ENCODE data around the gene DUSP8. TPM values are rescaled to one million over a fixed set of nuclear protein-coding genes. Genes with fewer than 3 reads are reported as not detected.

The DUSP8 gene
- total RNA-seq, 1 experiment from 2014 or later = 0.69 TPM

DNA sequence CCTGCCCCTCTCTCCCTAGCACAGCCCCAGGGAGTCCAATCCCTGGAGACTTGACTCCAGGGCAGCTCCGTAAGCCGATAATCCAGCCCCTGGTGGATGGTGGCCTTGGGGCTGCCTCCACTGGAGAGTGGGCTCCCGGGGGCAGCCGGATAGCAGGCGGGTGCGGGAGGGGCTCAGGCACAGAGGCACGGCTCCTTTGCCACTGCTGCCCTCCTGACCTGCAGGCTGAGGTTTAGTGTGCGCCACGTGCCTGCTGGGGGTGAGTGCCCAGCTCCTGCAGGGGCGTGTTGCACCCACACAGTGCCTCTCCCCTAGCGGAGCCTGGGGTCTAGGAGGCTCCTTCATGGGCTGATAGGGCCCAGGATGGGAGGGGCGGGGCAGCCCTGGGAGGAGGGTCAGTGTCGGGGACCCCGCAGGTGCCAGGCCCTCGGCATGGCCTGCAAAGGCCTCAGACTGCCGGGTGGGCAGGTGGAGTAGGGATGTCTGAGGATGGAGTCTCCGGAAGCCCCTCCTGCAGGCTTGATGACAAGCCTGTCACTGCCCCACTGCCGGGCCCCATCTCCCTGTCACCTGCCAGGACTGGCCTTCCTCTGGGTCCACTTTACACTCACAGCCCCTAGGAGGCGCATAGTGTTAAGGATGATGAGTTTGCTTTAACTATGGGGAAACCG lies 5.6 kb downstream of the DUSP8 start:
- no peak for DNase-seq (ENCODE audit: low read depth)

DNA sequence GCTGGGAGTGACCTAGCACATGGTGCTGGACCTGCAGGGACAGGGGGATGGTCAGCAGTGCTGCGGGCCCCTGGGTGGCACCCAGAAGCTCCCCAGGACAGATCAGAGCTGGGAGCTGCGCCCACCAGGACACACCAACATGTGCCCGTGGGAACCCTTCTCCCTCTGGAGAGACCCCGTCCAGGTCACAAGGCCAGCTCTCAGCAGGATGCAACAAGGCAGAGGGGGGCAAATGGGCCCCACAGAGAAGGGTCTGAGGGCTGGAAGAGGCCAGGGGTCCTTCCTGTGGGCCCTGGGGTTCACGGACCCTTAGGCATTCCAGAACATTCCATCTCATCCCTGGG lies 6.2 kb downstream of the DUSP8 start:
- DNase-seq (ENCODE audit: low read depth) = no peak

DNA sequence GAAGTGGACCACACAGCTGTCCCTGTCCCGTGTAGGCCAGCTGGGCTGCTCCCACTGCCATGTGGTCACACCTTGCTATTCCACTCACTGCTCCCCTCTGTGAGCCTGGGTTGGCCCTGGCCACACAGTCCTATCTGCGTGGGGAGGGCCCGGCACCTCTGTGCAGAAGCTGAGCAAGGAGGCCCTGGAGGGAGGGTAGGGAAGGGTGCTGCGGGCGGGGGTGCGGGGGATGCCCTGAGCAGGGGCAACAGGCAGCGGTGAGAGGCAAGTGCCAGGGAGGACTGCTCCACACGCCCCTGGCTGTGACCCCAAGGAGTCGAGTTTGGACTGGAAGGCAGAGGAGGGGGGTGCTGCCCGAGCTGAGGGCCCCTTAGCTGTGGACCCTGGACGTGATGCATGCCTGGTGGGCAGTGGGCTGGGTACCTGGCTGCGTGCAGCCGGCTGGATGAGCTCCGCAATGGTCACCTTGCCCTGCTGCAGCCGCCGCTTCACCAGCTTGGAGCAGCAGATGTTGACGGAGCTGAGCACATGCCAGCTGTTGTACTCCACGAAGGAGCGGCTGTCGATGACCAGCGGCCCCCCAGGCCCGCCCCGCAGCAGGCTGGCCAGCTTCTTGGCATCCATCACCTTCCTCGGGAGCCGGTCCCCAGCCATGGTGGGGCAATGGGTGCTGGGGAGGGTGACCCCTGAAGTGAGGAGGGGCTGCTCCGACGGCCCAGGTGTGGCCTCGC lies 6.7 kb downstream of the DUSP8 start:
- DNase-seq (ENCODE audit: low read depth) = no peak

DNA sequence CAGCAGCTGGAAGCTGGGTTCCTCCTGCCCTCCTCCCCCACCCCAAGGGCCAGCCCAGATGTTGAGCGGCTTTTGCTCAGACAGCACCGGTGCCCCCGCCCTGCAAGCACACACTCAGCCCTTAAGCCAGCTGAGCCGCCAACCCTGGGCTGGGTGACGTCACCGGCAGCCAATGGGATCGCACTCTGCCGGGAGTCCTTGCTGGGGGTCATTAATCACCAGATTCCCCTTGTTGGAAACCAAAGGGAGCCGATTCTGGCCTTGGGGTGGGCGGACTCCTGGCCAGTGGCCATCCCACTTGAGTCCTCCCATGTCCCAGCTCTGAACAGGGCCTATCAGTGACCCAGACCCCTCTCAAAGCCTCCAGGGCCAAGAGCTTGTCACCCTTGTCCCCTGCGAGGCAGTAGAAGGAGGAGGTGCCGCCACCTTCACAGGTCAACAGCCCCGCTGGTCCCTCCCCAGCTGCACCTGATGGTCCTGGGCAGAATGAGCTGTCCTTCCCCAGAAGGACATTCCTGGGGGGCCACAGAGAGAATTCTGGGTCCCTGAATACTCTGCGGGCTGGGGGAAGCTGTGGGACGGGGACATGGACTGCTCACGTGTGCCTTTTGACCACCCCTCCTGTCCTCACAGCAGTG lies 7.4 kb downstream of the DUSP8 start:
- peak; percentile 97 for DNase-seq (ENCODE audit: low read depth)

DNA sequence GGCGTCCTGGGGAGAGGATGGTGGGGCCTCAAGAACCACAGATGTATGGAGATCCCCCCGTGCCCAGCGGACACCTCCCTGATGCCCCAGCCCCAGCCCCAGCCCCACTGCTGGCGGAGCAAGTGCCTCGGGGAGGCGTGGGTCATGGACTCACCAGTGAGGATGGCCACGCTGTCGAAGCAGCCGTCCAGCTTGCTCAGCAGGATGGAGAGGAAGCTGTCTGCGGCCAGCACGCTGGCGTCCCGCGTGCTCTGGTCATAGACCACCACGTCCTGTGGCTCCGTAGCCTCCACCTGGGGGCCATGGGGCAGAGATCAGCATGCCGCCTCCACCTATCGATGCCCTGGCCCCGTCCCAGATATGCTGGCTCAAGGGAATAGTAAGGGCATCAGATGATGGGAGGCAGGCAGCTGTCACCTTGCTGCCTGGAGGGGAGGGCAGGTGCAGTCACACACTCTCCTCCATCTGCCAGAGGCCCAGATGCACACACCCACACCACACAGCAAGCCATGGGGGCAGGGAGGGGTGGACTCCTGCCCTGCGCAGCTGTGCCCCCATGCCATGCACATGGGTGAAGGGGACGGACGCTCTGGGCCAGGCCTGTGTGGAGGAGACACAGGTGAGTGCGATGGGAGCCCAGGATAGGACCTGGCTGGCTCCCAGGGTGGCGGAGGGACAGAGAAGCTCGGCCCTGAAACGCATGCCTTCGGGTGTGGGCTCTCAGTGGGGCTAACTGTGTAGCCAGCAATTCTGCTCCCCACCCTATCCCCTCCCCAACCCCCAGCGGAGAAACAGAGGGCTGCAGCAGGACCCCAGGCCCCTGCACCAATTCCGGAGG lies 8.2 kb downstream of the DUSP8 start:
- DNase-seq (ENCODE audit: low read depth) = no peak

DNA sequence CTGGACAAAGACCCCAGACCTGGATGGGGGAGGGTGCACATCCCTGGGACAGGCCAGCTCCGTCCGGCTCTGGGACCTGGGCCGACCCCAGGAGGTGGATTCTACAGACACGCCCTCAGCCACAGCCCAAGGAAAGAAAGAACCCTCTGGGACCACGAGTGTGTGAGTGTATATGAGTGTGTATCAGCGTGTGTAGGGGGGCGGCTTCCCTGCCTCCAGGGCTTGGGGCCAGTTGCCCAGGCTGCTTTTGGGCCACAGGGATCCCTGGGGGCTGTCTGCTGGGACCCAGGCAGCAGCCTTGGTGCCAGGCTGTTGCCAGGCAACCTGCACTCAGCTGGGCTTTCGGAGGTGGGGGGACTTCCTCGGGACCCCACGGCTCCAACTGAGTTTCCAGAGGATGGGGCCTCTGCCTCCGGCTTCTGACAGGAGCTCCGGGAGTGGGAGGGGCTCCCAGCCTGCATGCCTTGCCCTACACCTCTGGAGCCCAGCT lies 8.9 kb downstream of the DUSP8 start:
- no peak for DNase-seq (ENCODE audit: low read depth)

DNA sequence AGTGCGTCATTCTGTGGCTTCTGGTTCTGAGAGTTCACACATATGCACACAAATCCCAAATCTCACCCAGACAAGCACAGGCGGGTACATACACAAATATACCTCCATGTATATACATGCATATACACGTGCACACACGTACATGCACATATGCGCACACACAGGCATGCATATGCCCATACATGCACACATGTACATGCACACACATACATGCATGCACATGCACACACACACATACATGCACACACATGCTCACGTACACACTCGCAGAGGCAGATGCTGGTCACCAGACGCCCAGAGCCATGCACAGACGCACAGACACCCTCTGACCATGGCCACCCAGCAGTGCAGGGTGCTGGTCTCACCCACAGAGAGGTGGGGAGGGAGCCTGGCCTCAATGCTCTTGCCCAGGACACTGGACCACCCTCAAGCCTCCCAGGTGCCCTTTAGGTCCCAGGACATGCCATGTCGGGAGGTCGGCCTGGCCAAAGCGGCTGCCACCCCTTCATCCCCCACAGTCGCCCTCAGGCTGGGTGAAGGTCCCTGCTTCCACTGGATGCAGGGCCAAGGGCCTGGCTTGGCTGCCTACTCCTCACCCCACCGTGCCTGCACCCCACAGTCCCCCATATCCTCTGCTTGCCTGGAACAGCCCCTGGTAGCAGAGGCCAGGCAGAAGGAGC lies 9.5 kb downstream of the DUSP8 start:
- DNase-seq (ENCODE audit: low read depth) = no peak

DNA sequence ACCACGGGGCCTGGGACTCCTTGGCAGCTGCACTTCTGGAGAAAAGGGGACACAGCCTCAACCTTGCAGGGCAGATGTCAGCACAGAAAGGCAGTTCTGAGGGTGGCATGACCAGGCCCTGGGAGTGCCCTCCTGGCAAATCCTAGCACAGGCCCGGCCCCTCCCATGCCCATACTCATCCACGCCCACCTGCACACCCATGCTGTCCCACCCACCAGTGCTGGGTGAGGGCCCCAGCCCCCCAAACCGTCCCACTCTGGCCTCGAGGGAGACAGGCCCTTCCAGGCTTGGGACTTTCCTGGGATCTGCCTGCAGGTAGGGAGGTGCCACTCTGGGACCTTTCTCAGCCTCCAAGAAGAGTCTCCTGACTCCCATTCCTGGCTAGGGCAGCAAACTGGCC lies 10.1 kb downstream of the DUSP8 start:
- DNase-seq (ENCODE audit: low read depth) = no peak

DNA sequence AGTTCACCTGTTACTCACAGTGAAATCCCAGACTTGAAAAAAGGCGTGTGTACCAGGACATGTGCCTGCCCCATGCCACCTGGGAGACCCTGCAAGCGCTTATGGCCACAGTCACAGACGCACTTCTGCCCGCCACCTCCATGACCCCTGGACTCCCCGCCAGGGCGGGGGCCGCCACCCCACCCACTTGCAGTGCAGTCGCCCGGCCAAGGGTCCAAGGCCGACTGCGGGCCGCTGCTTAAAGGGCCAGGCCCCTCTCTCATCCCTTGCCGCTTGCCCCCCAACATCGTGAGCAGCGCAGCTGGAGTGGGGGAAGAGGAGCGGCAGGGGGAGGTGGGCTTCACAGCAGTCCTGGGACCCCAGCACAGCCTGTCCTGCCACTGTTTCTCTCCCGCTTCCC lies 10.8 kb downstream of the DUSP8 start:
- DNase-seq (ENCODE audit: low read depth) = no peak

DNA sequence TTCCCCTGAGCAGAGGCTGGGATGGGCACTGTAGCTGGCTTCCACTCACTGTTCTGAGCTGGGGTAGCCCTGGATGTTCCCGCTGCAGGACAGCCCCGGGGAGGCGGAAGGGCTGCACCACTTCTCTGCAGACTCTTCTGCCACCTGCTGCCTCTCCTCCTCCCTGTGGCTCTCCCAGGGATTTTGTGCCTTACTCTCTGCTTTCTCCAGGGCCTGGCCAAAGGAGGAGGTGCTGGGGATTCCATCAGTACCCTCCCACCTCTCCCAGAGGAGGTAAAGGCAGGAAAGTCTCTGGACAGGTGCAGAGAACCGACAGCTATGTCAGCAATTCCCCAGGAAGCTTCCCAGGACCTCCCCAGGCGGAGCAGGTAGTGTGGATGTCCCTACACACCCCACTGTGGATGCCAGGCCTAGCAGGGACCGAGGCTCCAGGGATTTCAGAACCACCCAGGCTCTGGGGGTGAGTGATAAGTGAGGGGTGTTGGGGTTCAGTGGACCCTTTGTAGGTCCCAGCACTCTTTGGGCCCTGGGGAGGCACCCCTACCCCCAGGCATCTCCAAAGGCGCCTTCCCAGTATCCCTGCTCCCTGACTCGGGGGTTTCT lies 11.3 kb downstream of the DUSP8 start:
- DNase-seq (ENCODE audit: low read depth) = no peak

DNA sequence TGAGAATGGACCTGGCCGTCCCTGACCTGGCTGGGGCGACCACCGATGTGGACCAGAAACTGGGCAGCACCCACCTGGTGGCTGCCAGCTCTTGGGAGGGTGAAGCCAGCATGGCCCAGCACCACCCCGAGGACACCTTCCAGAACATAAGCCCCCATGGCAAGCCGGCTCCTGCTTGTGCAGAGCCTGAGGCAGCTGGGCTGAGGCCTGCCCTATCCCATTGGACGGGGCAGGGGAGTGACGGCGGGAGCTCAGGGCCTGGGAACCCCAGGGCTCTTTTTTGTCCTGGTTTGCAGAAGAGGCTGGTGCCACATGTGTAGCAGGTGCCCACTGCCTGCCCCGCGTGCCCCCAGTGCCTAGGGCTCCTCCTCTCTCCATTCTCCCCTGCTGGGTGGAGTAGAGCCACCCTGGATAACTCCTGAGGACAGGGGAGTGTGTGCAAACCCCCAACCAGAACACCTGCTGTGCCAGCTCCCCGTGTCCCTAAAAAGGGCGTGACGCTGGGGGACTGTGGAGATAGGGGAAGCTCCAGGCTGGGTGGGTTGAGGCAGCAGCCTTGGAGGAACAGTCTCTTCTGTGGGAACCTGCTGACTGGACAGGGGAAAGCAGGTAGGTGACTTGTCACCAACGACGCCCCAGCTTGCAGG lies 11.9 kb downstream of the DUSP8 start:
- DNase-seq (ENCODE audit: low read depth) = no peak

DNA sequence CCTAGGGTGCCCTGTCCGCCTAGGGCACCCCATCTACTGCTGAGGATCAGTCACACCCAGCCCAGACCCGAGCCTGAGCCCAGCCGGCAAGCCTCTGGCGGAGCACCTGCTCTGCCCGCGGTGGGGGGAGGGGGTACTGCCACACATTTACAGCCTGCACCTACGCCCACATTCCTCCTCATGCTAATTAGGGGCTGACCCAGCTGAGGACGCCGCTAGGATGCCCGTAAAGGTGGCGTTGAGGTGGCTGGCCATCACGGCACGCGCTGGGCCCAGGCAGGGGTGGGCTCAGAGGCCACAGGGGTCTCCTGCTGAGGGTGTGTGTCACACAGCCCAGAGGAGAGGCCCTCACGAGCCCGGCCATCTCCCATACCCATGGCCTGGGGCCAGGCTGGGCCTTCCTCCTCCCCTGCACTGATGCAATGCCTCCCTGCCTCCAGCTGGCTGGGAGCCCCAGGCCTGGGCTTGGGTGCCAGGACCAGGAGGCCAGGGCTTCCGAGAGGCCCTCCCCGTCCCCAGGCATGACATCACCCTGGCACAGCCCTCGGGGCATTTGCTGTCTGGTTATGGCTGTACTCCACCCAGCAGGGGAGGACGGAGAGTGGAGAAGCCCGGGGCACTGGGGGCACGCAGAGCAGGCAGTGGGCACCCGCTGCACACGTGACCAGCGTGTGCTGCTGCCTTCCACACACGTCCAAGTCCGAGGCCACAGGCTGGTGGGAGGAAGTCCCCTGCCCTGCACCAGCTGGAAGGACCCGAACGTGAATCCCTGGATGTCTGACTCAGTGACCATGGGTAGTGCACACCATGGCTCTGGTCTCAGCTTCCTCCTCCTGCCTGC lies 12.7 kb downstream of the DUSP8 start:
- peak; percentile 91 for DNase-seq (ENCODE audit: low read depth)

DNA sequence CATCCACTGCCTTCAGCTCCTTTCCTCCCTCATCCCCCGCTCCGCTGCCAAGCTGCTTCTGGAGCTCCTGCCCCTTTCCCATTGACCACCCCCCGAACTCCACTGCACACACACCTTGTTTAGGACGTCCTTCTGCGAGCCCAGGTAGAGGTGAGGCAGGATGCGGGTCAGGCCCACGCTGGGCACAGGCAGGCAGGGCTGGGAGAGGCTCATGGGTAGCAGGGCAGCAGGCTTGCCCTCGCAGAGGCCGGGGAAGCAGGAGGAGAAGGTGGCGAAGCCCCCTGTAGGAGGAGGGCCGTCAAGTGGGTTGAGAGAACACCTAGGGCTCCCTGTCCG lies 13.3 kb downstream of the DUSP8 start:
- no peak for DNase-seq (ENCODE audit: low read depth)

DNA sequence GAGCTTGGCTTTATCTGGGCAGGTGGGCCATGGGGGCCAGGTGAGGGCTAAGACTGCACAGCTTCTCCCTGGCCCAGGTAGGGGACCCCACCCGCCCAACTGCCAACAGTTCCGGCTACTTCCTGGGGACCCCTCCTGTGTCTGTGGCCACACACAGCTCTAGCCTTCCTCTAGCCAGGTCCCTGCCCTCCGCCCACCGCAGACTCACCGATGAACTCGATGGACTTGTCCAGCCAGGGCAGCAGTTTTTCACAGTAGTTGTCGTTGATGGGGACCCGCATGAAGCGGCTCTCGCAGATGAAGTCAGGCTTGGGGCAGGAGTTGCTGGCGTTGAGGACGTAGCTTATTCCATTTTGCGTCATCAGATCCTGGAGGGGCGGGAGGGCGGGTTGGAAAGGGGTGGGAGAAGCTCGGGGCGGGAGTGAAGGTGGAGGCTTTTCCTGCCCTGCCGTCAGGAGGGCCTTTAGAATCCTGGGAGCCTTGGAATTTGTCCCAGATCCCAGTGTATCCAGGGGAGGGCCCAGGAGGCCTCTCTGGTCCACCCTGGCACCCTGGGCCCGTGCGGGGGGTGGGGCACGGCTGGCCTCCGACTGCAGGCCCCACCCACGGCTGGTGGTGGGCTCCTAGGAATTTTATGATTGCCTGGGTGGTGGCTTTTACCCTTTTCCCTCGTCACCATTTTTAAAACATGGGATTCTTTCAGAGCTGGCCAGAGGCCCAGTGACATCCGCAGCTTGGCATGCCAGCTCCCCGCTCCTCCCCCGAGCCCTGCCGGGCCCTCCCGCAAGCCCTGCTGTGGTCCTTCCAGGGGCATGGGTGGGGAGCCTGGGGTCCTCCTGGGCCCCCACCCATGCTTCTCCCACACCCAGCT lies 13.9 kb downstream of the DUSP8 start:
- peak; percentile 80 for DNase-seq (ENCODE audit: low read depth)

DNA sequence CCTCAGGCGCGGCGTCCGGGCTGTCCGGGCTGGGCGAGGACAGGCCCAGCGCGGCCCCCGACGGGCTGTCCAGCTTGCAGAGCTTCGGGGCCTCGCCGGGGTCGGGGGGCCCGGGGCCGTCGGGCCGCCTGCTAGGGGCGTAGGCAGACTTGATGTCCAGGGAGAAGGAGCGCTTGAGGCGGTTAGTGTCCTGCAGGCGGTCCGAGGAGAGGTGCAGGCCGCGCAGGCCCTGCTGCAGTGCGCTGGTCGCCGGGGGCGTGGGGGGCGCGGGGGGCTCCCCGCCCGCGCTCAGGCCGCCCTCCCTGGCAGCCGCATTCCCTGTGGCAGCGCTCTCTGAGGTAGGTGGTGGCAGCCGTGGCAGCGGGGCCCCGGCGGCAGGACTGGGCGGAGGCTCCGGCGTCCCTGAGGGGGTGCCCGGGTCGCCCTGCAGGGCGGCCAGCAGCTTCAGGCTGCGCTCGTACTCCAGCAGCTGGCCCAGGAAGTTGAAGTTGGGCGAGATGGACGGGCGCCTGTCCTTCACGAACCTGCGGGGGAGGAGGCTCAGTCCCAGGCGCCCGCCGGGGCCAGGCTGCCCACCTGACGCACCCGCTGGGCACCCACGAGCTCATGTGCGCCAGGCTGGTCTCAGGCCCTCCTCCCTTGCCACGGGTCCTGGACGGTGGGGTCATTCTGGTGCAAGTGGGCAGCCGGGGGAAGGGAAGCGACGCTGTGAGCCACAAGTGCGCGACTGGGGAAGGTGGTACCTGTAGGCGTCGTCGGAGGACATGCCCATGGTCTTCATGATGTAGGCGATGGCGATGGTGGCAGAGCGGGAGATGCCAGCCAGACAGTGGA lies 14.8 kb downstream of the DUSP8 start:
- DNase-seq (ENCODE audit: low read depth) = no peak

DNA sequence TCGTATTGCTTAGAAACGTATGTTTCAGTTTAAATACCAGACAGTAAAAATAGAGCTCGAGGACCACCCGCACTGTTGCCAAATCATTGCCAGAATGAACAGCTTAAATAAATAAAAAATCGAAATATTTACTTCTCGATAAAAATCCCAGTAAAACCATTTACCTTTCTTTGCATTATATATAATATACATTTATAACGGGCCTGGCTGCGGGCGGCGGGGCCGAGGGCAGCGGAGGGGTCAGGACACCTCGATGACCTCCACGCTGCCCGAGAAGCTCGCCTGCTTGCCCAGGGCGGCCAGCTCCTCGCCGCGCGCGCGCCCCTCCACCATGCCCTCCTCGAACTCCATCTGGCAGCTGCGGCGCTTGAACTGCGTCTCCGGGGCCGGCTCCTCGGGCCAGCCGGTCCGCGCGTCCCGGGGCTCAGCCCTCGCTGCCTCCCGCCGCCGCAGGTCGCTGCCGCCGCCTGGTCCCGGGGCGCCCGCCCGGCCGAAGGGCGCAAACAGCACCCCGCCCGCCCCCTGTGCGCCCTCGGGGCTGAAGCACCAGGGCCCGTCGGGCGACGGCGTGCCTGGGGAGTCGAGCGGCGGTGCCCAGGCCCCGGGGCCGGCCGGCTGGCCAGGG lies 15.7 kb downstream of the DUSP8 start:
- DNase-seq (ENCODE audit: low read depth) = no peak

DNA sequence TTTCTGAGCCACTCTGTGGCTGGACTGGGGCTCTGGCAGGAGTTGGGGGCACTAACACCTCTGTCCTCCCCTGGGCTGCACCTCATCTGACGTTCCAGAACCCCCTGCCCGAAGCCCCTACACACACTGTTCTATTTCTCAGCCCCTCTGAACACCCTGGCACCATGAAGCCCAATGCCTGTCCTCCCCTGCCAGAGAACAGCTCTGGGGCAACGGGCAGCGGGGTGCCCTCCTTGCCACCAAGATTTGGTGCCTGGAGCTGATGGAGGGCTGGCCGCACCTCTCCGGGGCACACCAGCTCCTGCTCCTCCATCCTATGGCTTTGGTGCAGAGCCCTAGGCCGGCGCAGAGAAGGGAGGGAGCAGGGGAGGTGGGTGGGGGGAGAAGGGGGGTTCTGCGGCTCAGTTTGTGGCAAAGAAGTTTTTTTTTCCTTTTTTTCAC lies 16.3 kb downstream of the DUSP8 start:
- DNase-seq (ENCODE audit: low read depth) = no peak

Data from Daoy (cell line).